ENCODE data around the gene C2CD3.

DNA sequence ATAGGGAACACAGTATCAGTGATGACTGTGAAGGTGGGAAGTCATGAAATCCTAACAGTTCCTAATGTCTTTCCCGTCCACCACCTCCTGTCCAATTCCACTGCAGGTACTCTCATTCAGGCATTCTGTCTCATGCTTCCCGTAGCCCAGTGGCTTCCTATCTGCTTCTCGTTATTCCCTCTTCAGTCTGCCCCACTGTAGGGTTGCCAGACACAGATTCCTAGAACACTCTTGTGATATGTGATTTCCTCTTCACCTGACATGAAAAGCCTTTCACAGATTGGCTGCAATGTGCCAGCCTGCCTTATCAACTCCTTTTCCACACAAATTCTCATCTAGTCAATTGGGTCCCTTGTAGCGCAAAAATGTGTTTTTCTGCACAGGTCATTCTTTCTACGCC is 49.0 kb downstream of the C2CD3 start:
- TF ChIP-seq, protein P1, sequence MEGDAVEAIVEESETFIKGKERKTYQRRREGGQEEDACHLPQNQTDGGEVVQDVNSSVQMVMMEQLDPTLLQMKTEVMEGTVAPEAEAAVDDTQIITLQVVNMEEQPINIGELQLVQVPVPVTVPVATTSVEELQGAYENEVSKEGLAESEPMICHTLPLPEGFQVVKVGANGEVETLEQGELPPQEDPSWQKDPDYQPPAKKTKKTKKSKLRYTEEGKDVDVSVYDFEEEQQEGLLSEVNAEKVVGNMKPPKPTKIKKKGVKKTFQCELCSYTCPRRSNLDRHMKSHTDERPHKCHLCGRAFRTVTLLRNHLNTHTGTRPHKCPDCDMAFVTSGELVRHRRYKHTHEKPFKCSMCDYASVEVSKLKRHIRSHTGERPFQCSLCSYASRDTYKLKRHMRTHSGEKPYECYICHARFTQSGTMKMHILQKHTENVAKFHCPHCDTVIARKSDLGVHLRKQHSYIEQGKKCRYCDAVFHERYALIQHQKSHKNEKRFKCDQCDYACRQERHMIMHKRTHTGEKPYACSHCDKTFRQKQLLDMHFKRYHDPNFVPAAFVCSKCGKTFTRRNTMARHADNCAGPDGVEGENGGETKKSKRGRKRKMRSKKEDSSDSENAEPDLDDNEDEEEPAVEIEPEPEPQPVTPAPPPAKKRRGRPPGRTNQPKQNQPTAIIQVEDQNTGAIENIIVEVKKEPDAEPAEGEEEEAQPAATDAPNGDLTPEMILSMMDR (IDR thresholded peaks at IDR 0.05 in 2 of 3, conservative IDR thresholded peaks at IDR 0.05 in 1 of 3; ENCODE audit: insufficient read depth in 2 of 3, low read depth in 1 of 3, low read length in 3 of 3): no peak
- TF ChIP-seq, protein P2, sequence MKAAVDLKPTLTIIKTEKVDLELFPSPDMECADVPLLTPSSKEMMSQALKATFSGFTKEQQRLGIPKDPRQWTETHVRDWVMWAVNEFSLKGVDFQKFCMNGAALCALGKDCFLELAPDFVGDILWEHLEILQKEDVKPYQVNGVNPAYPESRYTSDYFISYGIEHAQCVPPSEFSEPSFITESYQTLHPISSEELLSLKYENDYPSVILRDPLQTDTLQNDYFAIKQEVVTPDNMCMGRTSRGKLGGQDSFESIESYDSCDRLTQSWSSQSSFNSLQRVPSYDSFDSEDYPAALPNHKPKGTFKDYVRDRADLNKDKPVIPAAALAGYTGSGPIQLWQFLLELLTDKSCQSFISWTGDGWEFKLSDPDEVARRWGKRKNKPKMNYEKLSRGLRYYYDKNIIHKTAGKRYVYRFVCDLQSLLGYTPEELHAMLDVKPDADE (conservative IDR thresholded peaks at IDR 0.05; ENCODE audit: control insufficient read depth, low read depth, low read length): no peak
- TF ChIP-seq KDM5B (IDR thresholded peaks at IDR 0.05; ENCODE audit: insufficient replicate concordance, low read depth, low read length) (no peak), BRD9 (IDR thresholded peaks at IDR 0.05; ENCODE audit: low read depth, partially characterized antibody) (no peak), ZNF253 (CRISPR knock-in tag; conservative IDR thresholded peaks at IDR 0.05) (no peak), SRF (CRISPR knock-in tag; IDR thresholded peaks at IDR 0.05) (no peak)
- TF ChIP-seq, protein P3, sequence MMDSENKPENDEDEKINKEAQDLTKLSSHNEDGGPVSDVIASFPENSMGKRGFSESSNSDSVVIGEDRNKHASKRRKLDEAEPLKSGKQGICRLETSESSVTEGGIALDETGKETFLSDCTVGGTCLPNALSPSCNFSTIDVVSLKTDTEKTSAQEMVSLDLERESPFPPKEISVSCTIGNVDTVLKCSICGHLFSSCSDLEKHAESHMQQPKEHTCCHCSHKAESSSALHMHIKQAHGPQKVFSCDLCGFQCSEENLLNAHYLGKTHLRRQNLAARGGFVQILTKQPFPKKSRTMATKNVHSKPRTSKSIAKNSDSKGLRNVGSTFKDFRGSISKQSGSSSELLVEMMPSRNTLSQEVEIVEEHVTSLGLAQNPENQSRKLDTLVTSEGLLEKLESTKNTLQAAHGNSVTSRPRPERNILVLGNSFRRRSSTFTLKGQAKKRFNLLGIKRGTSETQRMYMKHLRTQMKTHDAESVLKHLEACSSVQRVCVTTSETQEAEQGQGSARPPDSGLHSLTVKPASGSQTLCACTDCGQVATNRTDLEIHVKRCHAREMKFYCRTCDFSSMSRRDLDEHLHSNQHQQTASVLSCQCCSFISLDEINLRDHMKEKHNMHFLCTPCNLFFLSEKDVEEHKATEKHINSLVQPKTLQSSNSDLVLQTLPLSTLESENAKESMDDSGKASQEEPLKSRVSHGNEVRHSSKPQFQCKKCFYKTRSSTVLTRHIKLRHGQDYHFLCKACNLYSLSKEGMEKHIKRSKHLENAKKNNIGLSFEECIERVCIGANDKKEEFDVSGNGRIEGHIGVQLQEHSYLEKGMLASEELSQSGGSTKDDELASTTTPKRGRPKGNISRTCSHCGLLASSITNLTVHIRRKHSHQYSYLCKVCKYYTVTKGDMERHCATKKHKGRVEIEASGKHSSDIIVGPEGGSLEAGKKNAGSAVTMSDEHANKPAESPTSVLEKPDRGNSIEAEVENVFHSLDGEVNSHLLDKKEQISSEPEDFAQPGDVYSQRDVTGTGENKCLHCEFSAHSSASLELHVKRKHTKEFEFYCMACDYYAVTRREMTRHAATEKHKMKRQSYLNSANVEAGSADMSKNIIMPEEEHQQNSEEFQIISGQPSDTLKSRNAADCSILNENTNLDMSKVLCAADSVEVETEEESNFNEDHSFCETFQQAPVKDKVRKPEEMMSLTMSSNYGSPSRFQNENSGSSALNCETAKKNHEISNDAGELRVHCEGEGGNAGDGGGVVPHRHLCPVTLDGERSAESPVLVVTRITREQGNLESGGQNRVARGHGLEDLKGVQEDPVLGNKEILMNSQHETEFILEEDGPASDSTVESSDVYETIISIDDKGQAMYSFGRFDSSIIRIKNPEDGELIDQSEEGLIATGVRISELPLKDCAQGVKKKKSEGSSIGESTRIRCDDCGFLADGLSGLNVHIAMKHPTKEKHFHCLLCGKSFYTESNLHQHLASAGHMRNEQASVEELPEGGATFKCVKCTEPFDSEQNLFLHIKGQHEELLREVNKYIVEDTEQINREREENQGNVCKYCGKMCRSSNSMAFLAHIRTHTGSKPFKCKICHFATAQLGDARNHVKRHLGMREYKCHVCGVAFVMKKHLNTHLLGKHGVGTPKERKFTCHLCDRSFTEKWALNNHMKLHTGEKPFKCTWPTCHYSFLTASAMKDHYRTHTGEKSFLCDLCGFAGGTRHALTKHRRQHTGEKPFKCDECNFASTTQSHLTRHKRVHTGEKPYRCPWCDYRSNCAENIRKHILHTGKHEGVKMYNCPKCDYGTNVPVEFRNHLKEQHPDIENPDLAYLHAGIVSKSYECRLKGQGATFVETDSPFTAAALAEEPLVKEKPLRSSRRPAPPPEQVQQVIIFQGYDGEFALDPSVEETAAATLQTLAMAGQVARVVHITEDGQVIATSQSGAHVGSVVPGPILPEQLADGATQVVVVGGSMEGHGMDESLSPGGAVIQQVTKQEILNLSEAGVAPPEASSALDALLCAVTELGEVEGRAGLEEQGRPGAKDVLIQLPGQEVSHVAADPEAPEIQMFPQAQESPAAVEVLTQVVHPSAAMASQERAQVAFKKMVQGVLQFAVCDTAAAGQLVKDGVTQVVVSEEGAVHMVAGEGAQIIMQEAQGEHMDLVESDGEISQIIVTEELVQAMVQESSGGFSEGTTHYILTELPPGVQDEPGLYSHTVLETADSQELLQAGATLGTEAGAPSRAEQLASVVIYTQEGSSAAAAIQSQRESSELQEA (IDR thresholded peaks at IDR 0.05; ENCODE audit: low read depth): no peak
- TF ChIP-seq, protein P4, sequence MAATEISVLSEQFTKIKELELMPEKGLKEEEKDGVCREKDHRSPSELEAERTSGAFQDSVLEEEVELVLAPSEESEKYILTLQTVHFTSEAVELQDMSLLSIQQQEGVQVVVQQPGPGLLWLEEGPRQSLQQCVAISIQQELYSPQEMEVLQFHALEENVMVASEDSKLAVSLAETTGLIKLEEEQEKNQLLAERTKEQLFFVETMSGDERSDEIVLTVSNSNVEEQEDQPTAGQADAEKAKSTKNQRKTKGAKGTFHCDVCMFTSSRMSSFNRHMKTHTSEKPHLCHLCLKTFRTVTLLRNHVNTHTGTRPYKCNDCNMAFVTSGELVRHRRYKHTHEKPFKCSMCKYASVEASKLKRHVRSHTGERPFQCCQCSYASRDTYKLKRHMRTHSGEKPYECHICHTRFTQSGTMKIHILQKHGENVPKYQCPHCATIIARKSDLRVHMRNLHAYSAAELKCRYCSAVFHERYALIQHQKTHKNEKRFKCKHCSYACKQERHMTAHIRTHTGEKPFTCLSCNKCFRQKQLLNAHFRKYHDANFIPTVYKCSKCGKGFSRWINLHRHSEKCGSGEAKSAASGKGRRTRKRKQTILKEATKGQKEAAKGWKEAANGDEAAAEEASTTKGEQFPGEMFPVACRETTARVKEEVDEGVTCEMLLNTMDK (IDR thresholded peaks at IDR 0.05; ENCODE audit: borderline replicate concordance, insufficient read depth, low read depth, low read length, poor library complexity, severe bottlenecking): no peak
